GM18526 (cell line): ENCODE data around the gene MSRB1.

Source experiments
- POLR2A ChIP-seq: IDR thresholded peaks from 3 replicates; pipeline ENCODE4 v1.6.1; 2011; ENCODE audit not compliant: insufficient read length; ENCODE audit errors: extremely low read depth

Gene MSRB1

DNA sequence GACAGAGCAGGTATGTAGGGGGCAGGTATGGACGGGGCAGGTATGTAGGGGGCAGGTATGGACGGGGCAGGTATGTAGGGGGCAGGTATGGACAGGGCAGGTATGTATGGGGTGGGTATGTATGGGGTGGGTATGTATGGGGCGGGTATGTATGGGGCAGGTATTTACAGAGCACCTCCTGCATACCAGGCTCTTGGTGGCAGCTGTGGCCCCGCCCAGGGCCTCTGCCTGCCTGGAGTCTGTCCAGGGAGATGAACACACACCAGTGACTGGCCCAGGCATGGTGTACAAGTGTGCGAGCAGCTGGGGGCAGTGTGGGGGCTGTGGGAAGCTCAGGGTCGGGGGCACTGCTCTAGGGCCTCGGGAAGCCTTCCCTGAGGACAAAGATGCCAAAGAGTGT, 7.0 kb upstream of the MSRB1 start:
- no peak for TF ChIP-seq POLR2A

DNA sequence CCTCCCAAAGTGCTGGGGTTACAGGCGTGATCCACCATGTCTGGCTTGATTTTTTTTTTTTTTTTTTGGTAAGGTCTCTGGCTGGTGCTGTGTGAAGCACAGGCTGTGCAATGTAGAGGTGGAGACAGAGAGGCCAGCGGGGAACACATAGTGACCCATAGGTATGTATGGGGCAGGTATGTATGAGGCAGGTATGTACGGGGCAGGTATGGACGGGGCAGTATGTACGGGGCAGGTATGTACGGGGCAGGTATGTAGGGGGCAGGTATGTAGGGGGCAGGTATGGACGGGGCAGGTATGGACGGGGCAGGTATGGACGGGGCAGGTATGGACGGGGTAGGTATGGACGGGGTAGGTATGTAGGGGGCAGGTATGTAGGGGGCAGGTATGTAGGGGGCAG, 6.5 kb upstream of the MSRB1 start:
- TF ChIP-seq POLR2A: no peak

GRCh38 chr16:1947369-1947670, 4.3 kb upstream of the MSRB1 start:
- TF ChIP-seq POLR2A: no peak

DNA sequence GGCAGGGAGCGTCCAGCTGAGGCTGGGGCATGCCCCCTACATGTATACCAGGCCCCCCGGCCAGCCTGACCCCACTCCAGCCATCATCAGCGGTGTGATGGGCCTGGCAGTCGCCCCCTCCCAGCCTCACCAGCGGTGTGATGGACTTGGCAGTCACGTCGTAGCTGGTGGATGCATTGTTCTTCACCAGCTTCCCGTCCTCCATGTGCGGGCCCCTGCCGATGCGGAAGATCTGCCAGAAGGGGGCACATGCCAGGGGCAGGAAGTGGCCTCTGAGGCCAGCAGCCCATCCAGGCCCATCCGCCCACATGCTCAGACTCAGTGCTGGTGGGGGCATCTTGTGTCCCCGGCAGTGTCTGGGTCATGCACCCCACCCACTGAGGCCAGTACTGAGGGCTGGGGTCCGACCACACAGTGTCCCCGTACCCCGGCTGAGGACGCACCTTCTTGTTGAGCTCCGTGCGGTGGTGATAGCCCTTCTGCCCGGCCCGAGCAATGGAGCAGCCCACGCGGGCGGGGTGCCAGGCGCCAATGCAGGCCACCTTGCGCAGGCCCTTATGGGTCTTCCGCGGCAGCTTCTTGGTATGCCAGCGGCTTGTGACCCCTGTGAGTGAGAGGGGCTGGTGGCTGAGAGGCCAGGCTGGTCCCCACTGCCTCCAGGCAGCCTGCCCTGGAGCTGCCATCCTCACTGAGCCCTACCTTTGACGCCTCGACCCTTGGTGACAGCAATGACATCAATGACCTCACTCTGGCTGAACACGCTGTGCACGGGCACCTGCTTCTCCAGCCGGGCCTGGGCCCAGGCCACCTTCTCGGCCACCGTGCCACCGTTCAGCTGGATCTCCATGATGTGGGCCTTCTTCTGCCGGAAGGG, 3.7 kb upstream of the MSRB1 start:
- TF ChIP-seq POLR2A: no peak

GRCh38 chr16:1945559-1946391, 2.8 kb upstream of the MSRB1 start:
- no peak for TF ChIP-seq POLR2A

- TF ChIP-seq POLR2A: no peak
These were observed 1.7 kb upstream of the MSRB1 start for GRCh38 chr16:1944612-1945199.

DNA sequence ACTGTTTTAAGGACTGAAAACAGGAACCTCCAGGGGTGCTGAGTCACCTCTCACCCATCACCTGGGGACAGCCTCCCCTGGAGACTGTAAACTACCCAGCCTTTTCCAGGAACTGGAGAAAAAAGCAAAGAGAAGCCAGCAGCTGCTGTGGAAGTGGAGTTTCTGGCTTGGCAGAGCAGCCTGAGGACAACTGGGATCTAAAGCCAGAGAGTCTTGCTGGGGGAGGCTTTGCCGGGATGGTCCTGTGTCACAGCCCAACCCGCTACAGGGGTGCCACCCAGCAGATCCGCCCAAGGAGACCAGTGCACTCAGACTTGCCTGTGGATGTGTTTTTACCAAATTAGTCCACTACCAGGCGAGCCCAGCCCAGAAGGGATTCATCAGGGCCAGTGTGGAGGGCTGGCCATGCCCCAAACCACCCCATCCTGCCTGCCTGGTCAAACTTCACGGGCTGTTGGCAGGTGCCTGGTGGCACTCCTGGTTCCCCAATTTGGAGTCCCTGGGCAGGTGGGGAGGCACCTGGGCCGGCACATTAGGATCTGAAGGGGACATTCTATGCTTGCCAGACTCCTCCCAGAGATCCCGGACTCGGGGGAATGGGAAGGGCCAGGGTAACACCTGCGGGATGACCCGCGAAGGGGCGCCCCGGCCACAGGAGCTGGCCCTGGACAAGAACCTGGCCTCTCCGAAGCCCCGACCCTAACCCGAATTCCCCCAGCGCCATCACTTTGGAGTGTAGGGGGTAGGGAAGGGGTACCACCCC, 771 bp downstream of the MSRB1 start:
- TF ChIP-seq POLR2A: no peak

DNA sequence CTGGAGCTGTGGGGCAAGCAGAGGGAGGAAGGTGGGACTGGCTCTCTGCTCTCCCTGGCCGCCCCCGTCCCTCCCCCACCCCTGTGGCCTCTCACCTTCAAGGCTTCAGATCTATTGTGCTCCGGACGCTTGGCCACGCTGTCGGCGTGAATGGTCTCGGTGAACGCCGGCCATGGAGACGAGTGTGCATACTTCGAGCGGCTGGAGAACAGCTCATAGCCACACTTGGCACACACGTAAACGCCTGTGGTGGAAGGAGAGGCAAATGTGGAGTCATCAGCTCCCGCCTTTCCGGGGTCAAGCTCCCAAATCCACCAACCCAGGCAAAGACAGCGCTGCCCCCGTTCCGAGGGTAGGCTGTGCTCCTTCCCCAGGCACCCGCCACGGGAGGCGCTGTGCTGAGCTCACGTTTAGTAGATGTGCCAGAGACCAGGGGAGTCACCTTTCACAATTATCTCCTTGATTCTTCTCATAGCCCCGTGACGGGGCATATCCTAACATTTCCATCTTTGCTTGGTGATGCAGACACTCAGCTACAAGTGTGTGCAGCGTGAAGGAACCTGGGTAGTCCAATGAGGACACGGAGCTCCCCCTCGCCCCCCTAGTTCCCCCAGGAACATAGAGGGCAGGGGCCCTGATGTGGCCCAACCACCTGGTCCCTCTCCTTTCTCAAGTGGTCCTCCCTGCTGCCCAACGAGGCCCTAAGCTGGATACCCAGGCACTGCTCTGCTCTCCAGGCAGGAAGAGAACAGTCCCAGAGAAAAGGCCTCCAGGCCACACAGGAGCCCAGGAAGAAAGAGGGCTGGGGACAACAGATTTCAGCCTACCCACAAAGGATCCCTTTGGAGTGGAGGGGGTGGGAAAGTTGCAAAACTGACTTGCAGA, 1.6 kb downstream of the MSRB1 start:
- TF ChIP-seq POLR2A: no peak

DNA sequence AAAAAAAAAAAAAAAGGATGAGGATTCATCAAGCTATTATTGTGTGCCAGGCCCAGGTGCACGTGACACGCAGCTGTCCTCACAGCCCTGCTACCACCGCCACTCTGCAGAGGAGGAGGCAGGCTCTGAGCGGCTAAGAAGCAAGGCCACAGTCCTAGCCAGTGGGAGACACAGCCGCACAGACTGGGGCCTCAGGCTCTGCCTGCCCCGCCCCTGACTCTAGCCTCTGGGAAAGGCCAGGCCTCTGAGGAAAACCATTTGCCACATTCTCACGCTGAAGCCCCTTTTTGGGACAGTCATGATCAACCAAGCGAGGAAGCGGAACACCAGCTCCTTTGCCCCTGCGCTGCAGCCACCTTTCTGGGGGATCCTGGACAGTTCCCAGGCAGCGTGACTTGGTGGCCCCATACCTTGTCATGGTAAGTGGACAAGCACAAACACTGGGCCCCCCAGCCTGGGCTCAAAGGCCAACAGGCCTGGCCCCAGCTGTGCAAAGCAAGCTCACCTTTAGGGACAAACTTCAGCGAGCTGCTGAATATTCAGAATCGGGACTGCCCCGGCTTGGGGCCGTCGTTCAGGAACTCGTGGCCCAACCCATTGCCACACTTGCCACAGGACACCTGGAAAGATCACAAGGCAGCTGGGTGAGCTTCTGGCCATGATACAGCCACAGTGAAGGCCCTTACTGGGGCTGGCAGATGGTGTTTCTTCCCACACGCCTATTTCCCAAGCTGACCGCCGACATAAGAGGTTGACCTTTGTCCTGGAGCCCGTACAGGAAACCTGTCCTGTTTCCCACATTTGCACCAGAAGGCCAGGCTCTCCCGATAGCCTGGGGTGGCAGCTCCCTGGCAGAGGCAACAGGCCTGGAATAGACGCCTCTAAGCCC, 2.5 kb downstream of the MSRB1 start:
- no peak for TF ChIP-seq POLR2A

- TF ChIP-seq POLR2A: no peak
These were observed 4.1 kb downstream of the MSRB1 start for GRCh38 chr16:1938910-1939309.

GRCh38 chr16:1938316-1938715, 4.7 kb downstream of the MSRB1 start:
- TF ChIP-seq POLR2A: no peak

- TF ChIP-seq POLR2A: no peak
These were observed 6.0 kb downstream of the MSRB1 start for GRCh38 chr16:1936945-1937479.

- TF ChIP-seq POLR2A: no peak
These were observed 9.8 kb downstream of the MSRB1 start for GRCh38 chr16:1933097-1933661.
